ENCODE measurements around the gene NCL. TPM values are rescaled to one million over a fixed set of nuclear protein-coding genes. Genes with fewer than 3 reads are reported as not detected.
"Not testable (repeated sequence)": the region's sequence is repeated elsewhere in the genome, so short reads cannot be mapped to it uniquely, and the experiment has no call there.

NCL gene
- total RNA-seq, 1 experiment from 2014 or later = 1,077 TPM

DNA sequence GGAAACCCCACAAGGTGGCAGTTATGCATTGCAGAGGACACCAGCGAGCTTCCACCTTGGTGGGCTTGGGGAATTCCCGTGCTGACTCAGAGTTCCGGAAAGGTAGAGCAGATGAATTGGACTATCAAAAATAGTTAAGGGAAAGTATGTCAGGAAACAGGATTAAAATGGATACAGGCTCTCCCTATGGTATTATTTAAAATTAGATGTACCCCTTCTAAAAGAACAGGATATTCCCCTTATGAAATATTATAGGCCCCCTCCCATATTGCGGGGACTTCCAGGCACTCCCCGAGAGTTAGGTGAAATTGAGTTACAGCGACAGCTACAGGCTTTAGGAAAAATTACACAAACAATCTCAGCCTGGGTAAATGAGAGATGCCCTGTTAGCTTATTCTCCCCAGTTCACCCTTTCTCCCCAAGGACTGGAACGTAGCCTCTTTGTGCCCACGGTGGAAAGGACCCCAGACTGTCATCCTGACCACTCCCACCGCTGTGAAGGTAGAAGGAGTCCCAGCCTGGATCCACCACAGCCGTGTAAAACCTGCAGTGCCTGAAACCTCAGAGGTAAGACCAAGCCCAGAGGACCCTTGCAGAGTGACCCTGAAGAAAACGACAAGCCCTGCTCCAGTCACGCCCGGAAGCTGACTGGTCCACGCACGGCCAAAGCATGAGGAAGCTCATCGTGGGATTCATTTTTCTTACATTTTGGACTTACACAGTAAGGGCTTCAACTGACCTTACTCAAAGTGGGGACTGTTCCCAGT is 58.5 kb downstream of the NCL start:
- RAD21 ChIA-PET (ENCODE audit: low non-redundant PET in 1 of 2, low total read pairs in 2 of 2, uncharacterized antibody in 2 of 2, unreplicated experiment in 2 of 2); H3K27me3 ChIP-seq (ENCODE audit: insufficient read depth, low read length); POLR2A ChIA-PET; intact Hi-C loops (cut with micrococcal nuclease); H4K20me1 ChIP-seq (ENCODE audit: insufficient read depth); DNase-seq (ENCODE audit: low read depth, low spot score); H3K79me2 ChIP-seq (ENCODE audit: insufficient read depth, low read length); H3K4me1 ChIP-seq (ENCODE audit: control insufficient read depth in 1 of 2, insufficient read depth in 2 of 2, low read length in 2 of 2); H2AFZ ChIP-seq (ENCODE audit: low read depth, low read length, poor library complexity, severe bottlenecking); H3K4me3 ChIP-seq (replicated peaks in 1 of 2; ENCODE audit: low read depth in 1 of 2, low read length in 2 of 2); H3K9ac ChIP-seq (ENCODE audit: low read length); H3K9me2 ChIP-seq (ENCODE audit: insufficient read depth); H3K4me2 ChIP-seq (ENCODE audit: low read length); H3K27ac ChIP-seq (ENCODE audit: low read depth, low read length); BruUV-seq (replicated peaks); H3K36me3 ChIP-seq (ENCODE audit: control insufficient read depth in 1 of 2, insufficient read depth in 2 of 2, low read length in 2 of 2): not testable (repeated sequence)
- ATAC-seq = peak; percentile 65
- CTCF ChIA-PET = interaction anchor here (0.9 to 1.8 kb wide), 5 partner anchors 9 to 109 kb away, joined by 3 to 4 read pairs (median 4); partner anchors contain the start of gene B3GNT7
- H3K9me3 ChIP-seq (ENCODE audit: control insufficient read depth in 1 of 2, insufficient read depth in 1 of 2, low read depth in 1 of 2, low read length in 2 of 2) = peaks cover 6 to 12% of the 10 kb centered on the region in 2 experiments; a peak in 2 of 4 replicates
- TF ChIP-seq, protein P1, sequence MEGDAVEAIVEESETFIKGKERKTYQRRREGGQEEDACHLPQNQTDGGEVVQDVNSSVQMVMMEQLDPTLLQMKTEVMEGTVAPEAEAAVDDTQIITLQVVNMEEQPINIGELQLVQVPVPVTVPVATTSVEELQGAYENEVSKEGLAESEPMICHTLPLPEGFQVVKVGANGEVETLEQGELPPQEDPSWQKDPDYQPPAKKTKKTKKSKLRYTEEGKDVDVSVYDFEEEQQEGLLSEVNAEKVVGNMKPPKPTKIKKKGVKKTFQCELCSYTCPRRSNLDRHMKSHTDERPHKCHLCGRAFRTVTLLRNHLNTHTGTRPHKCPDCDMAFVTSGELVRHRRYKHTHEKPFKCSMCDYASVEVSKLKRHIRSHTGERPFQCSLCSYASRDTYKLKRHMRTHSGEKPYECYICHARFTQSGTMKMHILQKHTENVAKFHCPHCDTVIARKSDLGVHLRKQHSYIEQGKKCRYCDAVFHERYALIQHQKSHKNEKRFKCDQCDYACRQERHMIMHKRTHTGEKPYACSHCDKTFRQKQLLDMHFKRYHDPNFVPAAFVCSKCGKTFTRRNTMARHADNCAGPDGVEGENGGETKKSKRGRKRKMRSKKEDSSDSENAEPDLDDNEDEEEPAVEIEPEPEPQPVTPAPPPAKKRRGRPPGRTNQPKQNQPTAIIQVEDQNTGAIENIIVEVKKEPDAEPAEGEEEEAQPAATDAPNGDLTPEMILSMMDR (IDR thresholded peaks at IDR 0.05 in 2 of 3, conservative IDR thresholded peaks at IDR 0.05 in 1 of 3; ENCODE audit: borderline replicate concordance in 1 of 3, insufficient read depth in 1 of 3, low read depth in 2 of 3, low read length in 2 of 3) = peak; percentile 18 to 41 (median 27); a peak in 3 of 6 replicates
- peak; percentile 54 for TF ChIP-seq RAD21 (IDR thresholded peaks at IDR 0.05; ENCODE audit: low read depth)

DNA sequence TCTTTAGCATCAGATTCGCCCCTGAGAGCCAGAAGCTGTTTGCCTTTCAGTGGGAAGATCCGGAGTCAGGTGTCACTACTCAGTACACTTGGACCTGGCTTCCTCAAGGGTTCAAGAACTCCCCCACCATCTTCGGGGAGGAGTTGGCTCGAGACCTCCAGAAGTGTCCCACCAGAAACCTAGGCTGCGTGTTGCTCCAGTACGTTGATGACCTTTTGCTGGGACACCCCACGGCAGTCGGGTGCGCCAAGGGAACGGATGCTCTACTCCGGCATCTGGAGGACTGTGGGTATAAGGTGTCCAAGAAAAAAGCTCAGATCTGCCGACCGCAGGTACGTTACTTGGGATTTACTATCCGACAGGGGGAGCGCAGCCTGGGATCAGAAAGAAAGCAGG is 60.1 kb downstream of the NCL start:
- intact Hi-C loops (cut with micrococcal nuclease); RAD21 ChIA-PET (ENCODE audit: low non-redundant PET in 1 of 2, low total read pairs in 2 of 2, uncharacterized antibody in 2 of 2, unreplicated experiment in 2 of 2); H3K9me3 ChIP-seq (ENCODE audit: control insufficient read depth in 1 of 2, insufficient read depth in 1 of 2, low read depth in 1 of 2, low read length in 2 of 2); H3K9ac ChIP-seq (ENCODE audit: low read length); CTCF ChIA-PET; H3K4me2 ChIP-seq (ENCODE audit: low read length); H4K20me1 ChIP-seq (ENCODE audit: insufficient read depth); H3K79me2 ChIP-seq (ENCODE audit: insufficient read depth, low read length); DNase-seq (ENCODE audit: low read depth, low spot score); ATAC-seq; H3K27ac ChIP-seq (ENCODE audit: low read depth, low read length); H3K9me2 ChIP-seq (ENCODE audit: insufficient read depth); H2AFZ ChIP-seq (ENCODE audit: low read depth, low read length, poor library complexity, severe bottlenecking); H3K36me3 ChIP-seq (ENCODE audit: control insufficient read depth in 1 of 2, insufficient read depth in 2 of 2, low read length in 2 of 2); POLR2A ChIA-PET; H3K4me3 ChIP-seq (replicated peaks in 1 of 2; ENCODE audit: low read depth in 1 of 2, low read length in 2 of 2); H3K27me3 ChIP-seq (ENCODE audit: insufficient read depth, low read length); BruUV-seq (replicated peaks); H3K4me1 ChIP-seq (ENCODE audit: control insufficient read depth in 1 of 2, insufficient read depth in 2 of 2, low read length in 2 of 2): not testable (repeated sequence)

Other genes starting within 250 kb of the NCL start
- gene B3GNT7, start 68.8 kb downstream of the NCL start, total RNA-seq (2021; ENCODE audit: unreplicated experiment) = 6.1 TPM
- gene NMUR1, start 66.0 kb upstream of the NCL start, total RNA-seq (2021; ENCODE audit: unreplicated experiment) = not detected
- gene TEX44, start 128.4 kb upstream of the NCL start, total RNA-seq (2021; ENCODE audit: unreplicated experiment) = not detected
- gene PTMA, start 244.0 kb upstream of the NCL start, total RNA-seq (2021; ENCODE audit: unreplicated experiment) = 2,752 TPM

Data from HCT116 (cell line).